Large intestine (tissue), 3 donors: ENCODE results near the gene ABAT. TPM values are rescaled to one million over a fixed set of nuclear protein-coding genes. Genes with fewer than 3 reads are reported as not detected.

Experiments used
- DNase-seq, 2 donors: peaks; one replicate each; pipeline versions ENCODE4 v3.0.0 to v3.0.0-alpha.2; 2013
- H3K27ac ChIP-seq: one replicate; pipeline ENCODE4 v1.5.1; 2013; ENCODE audit warnings: low read length
- H3K27me3 ChIP-seq: 2 replicates; pipeline ENCODE4 v1.6.1; 2013; ENCODE audit warnings: low read length; ENCODE audit not compliant: control insufficient read depth, insufficient read depth
- H3K36me3 ChIP-seq: 2 replicates; pipeline ENCODE4 v1.6.1; 2013; ENCODE audit warnings: low read length; ENCODE audit not compliant: control insufficient read depth, insufficient read depth
- H3K4me1 ChIP-seq: one replicate; pipeline ENCODE4 v1.6.1; 2013; ENCODE audit warnings: low read length; ENCODE audit not compliant: control insufficient read depth, insufficient read depth
- H3K4me3 ChIP-seq: one replicate; pipeline ENCODE4 v1.5.1; 2013; ENCODE audit warnings: low read length
- H3K9me3 ChIP-seq: one replicate; pipeline ENCODE4 v1.6.1; 2013; ENCODE audit warnings: mild to moderate bottlenecking, low read depth, low read length, moderate library complexity; ENCODE audit not compliant: control insufficient read depth
- WGBS: methylation state at CpG from one replicate; pipeline ENCODE4 v1.1.5; 2013; ENCODE audit warnings: low lambda C conversion rate; ENCODE audit not compliant: insufficient coverage; 5-methylcytosine and 5-hydroxymethylcytosine counted together
- polyA plus RNA-seq: library from polyadenylated mRNA; unstranded; fragments of 120-200 nt; gene quantifications from one replicate; pipeline ENCODE4 v1.2.1, GENCODE V29; 2013

ABAT gene
- polyA plus RNA-seq, 1 donor: 55.7 TPM

GRCh38 chr16:8812162-8812843 is 137.9 kb downstream of the ABAT start:
- Histone ChIP-seq H3K27me3 (no peaks in the 10 kb centered on the region), H3K4me1 (no peaks in the 10 kb centered on the region), H3K4me3 (no peak overlapping the region), H3K36me3 (peaks cover 89% of the 10 kb centered on the region), H3K9me3 (no peaks in the 10 kb centered on the region), H3K27ac (no peak overlapping the region)
- no peak for DNase-seq
- 96% methylated on average over 4 of the region's 12 CpGs for WGBS

- no peaks in the 10 kb centered on the region for H3K4me1 ChIP-seq
- DNase-seq: no peak
- H3K27me3 ChIP-seq: no peaks in the 10 kb centered on the region
- no peak overlapping the region for H3K27ac ChIP-seq
- no peaks in the 10 kb centered on the region for H3K9me3 ChIP-seq
- H3K36me3 ChIP-seq: peaks cover 82% of the 10 kb centered on the region
- no peak overlapping the region for H3K4me3 ChIP-seq
- WGBS: 94% methylated on average over 7 of the region's 14 CpGs
Measured at GRCh38 chr16:8814095-8814806, 139.8 kb downstream of the ABAT start.

- H3K9me3 ChIP-seq: no peaks in the 10 kb centered on the region
- H3K27ac ChIP-seq: no peak overlapping the region
- peaks cover 79% of the 10 kb centered on the region for H3K36me3 ChIP-seq
- H3K4me3 ChIP-seq: no peak overlapping the region
- WGBS: 83% methylated on average over 1 of the region's 6 CpGs
- no peaks in the 10 kb centered on the region for H3K4me1 ChIP-seq
- no peak for DNase-seq
- no peaks in the 10 kb centered on the region for H3K27me3 ChIP-seq
Measured at GRCh38 chr16:8816967-8817655, 142.7 kb downstream of the ABAT start.

- Histone ChIP-seq H3K27ac (no peak overlapping the region), H3K9me3 (no peaks in the 10 kb centered on the region), H3K4me3 (no peak overlapping the region), H3K27me3 (no peaks in the 10 kb centered on the region), H3K36me3 (peaks cover 72% of the 10 kb centered on the region), H3K4me1 (no peaks in the 10 kb centered on the region)
- DNase-seq: no peak
- WGBS: no CpG with 5 or more reads among the region's 10 CpGs
Measured at GRCh38 chr16:8818504-8819270, 144.3 kb downstream of the ABAT start.

GRCh38 chr16:8819411-8820034 is 145.1 kb downstream of the ABAT start:
- WGBS: 90% methylated on average over 2 of the region's 6 CpGs
- Histone ChIP-seq H3K27me3 (no peaks in the 10 kb centered on the region), H3K4me1 (no peaks in the 10 kb centered on the region), H3K4me3 (no peak overlapping the region), H3K36me3 (peaks cover 69% of the 10 kb centered on the region), H3K9me3 (no peaks in the 10 kb centered on the region), H3K27ac (no peak overlapping the region)
- DNase-seq: no peak

GRCh38 chr16:8822403-8822802 is 148.0 kb downstream of the ABAT start:
- Histone ChIP-seq H3K36me3 (peaks cover 57% of the 10 kb centered on the region), H3K4me1 (no peaks in the 10 kb centered on the region), H3K9me3 (no peaks in the 10 kb centered on the region), H3K27me3 (no peaks in the 10 kb centered on the region), H3K27ac (no peak overlapping the region), H3K4me3 (no peak overlapping the region)
- DNase-seq: no peak
- 100% methylated on average over 1 of the region's 3 CpGs for WGBS

GRCh38 chr16:8826278-8826879 is 152.0 kb downstream of the ABAT start:
- Histone ChIP-seq H3K9me3 (no peaks in the 10 kb centered on the region), H3K4me3 (no peak overlapping the region), H3K27me3 (no peaks in the 10 kb centered on the region), H3K36me3 (peaks cover 56% of the 10 kb centered on the region), H3K27ac (no peak overlapping the region), H3K4me1 (no peaks in the 10 kb centered on the region)
- no peak for DNase-seq
- WGBS: 100% methylated on average over 3 of the region's 3 CpGs

DNA sequence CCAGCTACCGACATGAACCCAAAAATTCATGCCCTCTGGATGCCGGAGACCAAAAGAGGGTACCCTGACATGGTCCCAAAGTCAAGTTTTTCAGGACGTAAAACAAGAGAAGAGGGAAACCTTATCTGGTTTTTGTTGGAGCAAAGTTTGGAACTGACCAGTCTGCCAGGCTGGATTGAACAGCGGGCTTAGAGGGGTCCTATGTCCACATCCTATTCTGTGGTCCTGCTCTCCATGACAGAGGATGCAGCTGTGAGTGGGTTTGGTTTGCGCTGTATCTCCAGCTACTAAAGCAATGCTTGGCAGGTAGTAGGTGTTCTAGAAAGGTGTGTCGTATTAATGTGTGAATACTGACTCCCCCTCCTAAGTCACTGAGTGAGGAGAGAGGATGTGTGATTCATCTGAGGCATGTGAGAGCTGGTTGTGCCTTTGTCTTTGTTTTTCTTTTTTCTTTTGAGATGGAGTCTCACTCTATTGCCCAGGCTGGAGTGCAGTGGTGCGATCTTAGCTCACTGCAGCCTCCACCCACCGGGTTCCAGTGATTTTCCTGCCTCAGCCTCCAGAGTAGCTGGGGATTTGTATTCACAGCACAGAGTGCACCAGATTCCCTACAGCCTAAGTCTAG is 154.2 kb downstream of the ABAT start:
- Histone ChIP-seq H3K9me3 (no peaks in the 10 kb centered on the region), H3K4me3 (no peak overlapping the region), H3K4me1 (no peaks in the 10 kb centered on the region), H3K27ac (no peak overlapping the region), H3K36me3 (peaks cover 55% of the 10 kb centered on the region), H3K27me3 (no peaks in the 10 kb centered on the region)
- no peak for DNase-seq
- 94% methylated on average over 3 of the region's 8 CpGs for WGBS

- Histone ChIP-seq H3K27ac (no peak overlapping the region), H3K4me1 (no peaks in the 10 kb centered on the region), H3K27me3 (no peaks in the 10 kb centered on the region), H3K9me3 (no peaks in the 10 kb centered on the region), H3K36me3 (peaks cover 44% of the 10 kb centered on the region), H3K4me3 (no peak overlapping the region)
- no peak for DNase-seq
- no CpG with 5 or more reads among the region's 9 CpGs for WGBS
Measured at GRCh38 chr16:8831450-8831849, 157.0 kb downstream of the ABAT start.
